Effector CD4-positive, alpha-beta T cell (primary cell): ENCODE measurements around the gene GADD45B.
"Not testable (repeated sequence)": the region's sequence is repeated elsewhere in the genome, so short reads cannot be mapped to it uniquely, and the experiment has no call there.

ENCODE experiments used
- DNase-seq: peaks from one replicate; pipeline ENCODE4 v3.0.0-alpha.2; 2020

The GADD45B gene

DNA sequence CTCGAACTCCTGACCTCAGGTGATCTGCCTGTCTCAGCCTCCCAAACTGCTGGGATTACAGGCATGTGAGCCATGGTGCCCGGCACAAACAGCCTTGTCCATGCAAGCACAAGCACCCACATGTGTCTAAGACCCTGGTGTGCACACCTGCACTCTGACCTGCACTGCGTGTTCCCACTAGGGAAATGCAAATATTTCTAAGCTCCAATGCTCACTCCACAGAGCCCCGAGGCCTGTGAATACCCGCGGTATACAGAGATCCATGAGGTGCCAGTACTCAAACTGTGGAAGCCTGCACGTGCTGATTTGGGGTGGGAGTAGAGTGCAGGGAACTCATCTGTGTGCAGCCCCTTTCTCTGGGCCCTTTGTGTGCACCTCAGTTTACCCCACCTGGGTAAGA is 14.7 kb downstream of the GADD45B start:
- no peak for DNase-seq

DNA sequence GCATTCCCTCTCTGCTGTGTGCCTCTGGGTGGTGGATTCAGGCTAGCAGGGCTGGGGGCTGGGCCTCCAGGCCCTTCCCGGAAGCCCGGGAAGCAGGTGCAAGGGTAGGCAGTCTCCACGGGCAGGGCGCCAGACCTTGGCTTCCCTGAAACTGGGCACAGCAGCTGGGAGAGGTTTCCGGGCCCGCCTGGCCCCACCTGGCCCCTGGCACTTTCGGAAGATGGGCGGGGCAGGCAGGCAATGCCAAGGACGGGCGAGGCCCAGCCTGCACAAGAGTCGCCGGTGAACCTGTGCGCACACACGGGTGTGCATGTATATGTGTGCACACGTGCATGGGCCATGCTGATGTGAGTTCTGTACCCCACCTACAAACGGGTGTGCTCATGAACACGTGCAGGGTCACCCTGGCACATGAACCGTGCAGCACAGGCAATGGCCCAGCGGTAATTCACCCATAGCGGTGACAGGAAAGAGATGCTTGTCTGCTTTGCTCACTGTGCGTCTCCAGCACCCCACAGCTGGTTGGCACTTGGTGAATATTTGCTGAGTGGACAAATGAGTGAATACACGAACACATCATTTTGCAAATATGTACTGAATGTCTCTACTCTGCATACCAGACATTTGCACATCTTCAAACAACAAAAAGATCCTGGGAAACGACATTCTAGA is 15.3 kb downstream of the GADD45B start:
- DNase-seq = no peak

DNA sequence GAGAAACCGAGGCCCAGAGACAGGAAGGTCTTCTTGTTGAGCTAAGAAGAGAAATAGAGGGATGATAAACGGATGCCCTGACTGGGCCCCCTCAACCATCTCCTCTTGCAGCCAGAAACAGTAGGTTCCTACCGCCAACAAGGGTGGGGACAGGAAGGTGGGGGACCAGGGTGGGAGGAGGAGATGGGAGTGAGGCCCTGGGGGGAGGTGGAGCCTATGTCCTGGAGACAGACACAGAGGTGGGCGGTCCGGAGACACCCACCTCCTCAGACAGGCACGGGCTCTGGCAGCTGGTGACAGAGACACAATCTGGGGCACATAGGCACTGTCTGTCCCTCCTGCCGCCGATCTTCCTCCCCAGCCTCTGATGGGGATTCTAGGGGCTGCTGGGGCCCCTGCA is 16.9 kb downstream of the GADD45B start:
- DNase-seq = no peak

DNA sequence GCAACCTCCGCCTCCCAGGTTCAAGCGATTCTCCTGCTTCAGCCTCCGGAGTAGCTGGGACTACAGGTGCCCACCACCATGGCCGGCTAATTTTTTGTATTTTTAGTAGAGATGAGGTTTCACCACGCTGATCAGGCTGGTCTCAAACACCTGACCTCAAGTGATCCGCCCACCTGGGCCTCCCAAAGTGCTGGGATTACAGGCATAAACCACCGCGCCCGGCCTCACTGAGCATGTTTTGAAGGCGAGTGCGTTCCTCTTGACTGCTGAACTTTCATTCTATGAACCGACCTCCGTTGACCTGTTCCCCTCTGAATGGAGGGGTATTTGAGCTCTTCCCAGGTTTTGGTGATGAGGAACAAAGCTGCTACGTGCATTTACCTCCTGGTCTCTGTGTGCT is 17.5 kb downstream of the GADD45B start:
- not testable (repeated sequence) for DNase-seq

GRCh38 chr19:2494084-2494446 is 18.1 kb downstream of the GADD45B start:
- peak; percentile 15 for DNase-seq

GRCh38 chr19:2494447-2495129 is 18.7 kb downstream of the GADD45B start:
- peak; percentile 59 for DNase-seq

DNA sequence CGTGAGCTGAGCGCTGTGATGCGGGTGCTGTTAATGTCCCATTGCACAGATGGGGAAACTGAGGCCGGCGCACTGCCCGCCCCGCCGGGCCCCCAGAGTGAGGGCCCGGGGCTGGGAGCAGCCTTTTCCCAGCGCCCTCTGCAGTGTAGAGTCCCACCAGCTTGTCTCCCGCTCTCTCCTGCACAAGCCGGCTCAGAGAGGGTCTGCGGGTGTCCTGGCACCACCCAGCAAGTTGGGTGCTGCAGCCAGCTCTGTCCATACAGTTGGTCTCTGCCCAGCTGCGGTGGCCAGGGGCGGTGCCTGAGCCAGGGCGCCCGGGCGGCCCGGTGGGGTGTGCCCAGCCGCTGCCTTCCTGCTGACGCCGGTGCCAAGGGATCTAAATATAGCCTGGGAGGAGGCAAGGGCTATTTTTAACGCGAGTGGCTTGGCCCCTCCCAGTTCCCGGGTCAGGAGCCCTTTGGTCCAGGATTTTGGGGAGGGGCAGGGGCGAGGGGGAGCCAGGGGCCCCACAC is 19.3 kb downstream of the GADD45B start:
- no peak for DNase-seq

GRCh38 chr19:2495651-2496316 is 19.9 kb downstream of the GADD45B start:
- DNase-seq = no peak

- no peak for DNase-seq
These were observed 21.3 kb downstream of the GADD45B start for GRCh38 chr19:2497186-2497585.

DNA sequence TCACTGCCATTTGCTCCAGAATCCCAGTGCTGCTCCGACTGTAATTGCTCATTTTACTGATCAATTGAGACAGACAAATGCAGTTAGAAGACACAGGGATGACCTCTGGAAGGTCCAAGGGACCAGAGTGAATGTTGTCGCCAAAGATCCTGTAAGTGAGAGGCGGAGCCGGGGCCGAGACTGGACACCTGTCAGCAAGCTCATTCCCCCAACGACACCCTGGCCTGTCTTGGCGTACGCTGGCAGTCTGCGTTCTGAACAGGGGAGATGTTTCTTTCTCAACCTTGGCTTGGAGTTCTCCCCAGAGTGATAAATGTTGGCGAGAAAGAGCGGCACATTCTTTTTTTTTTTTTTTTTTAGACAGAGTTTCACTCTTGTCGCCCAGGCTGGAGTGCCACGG is 24.2 kb downstream of the GADD45B start:
- DNase-seq = no peak

- no peak for DNase-seq
These were observed 24.9 kb downstream of the GADD45B start for GRCh38 chr19:2500841-2501261.

GRCh38 chr19:2503521-2504109 is 27.7 kb downstream of the GADD45B start:
- DNase-seq = peak; percentile 65

DNA sequence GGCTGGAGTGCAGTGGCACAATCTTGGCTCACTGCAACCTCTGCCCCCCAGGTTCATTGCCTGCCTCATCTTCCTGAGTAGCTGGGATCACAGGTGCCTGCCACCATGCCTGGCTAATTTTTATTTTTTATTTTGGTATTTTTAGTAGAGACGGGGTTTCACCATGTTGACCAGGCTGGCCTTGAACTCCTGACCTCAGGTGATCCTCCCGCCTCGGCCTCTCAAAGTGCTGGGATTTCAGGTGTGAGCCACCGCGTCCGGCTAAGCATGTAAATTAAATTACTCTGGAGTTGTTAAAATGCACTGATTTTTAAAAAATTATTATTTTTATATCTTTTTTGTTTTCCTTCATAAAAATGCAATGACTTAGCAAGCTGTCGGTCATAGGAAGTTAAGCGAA is 30.7 kb downstream of the GADD45B start:
- not testable (repeated sequence) for DNase-seq

DNA sequence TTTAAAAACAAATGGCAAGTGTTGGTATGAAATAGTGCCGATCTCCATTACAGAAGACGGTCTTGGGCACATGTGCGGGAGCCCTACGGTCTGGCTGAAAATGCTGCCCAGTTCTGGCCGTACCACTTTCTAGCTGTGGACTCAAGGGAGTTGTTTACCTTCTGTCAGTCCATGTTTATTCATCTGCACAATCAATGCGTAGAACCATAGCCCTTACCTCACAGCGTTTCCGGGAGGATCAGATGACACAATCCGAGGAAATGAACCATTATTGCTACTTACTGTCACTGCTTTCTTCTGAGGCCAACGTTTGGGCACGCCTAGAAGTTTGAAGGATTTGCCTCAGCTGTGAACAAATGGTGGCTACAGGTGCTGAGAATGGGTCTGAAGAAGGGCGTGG is 31.2 kb downstream of the GADD45B start:
- DNase-seq = peak; percentile 30

DNA sequence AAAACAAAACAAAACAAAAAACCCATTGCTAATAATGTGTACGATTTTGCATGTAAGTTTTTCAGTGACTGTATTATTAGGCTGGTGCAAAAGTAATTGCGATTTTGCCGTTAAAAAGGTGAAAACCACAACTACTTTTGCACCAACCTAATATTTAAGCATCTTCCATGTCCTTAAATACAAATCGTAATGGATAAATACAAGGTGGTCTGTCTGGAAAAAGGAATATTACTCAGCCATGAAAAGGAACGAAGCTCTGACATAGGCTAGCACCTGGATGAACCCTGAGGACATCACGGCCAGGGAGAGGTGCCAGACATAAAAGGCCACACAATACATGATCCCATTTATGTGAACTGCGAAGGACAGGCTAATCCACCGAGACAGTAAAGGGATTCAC is 33.2 kb downstream of the GADD45B start:
- DNase-seq = no peak

- DNase-seq = no peak
These were observed 35.6 kb downstream of the GADD45B start for GRCh38 chr19:2511570-2511969.

DNA sequence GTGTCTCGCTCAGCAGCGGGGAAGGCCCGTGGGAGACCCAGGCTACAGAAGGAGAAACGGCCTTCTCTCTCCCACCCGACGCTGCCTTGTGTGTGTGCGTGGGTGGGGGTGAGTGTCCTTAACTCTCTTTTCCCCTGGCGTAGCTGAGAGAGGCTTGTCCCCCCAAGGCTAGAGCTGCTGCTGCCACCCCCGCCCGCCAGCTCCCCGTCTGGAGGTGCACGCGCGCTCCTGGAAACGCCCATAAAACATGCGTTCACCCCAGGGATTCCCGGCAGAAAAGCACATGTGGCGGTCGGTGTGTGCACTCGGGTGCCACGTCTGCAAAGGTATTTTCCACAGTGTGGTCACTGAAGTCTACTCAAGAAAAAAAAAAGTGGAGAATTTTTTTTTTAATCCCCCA is 36.1 kb downstream of the GADD45B start:
- no peak for DNase-seq

- DNase-seq = no peak
These were observed 36.9 kb downstream of the GADD45B start for GRCh38 chr19:2512523-2513431.

- no peak for DNase-seq
These were observed 39.1 kb downstream of the GADD45B start for GRCh38 chr19:2514981-2515518.

GRCh38 chr19:2516727-2517126 is 40.8 kb downstream of the GADD45B start:
- no peak for DNase-seq

DNA sequence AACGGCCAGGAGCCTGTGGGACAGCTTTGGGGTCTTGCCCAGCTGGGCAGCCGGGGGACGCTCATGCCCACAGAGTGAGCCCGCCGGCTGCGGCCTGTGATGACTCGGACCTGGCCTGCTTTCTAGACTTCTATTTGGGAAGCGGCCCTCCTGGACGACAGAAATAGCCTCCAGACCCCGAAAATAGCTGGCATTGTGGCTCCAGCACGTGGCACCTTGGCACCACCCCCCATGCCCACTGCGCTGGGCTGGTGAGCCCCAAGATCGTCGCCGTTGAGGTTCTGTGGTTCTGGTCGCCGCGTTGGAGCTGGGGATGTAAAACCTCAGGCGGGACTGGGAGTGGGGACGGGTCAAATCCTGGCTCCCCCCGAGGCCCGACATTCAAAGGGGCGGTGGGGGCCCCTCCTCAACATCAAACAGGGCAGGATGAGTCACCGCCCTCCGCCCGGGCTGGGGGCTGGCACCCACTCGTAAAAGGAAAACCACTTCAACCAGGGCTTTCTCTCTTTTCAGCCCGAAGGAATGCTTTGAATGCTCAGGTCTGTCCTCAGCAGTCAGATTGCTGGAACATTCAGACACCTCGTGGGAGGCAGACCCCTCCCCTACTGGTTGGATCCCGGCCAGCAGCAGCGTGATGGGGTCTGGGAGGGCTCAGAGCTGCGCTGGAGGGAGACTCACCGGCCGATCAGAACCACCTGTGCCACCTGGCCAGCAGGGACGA is 42.1 kb downstream of the GADD45B start:
- no peak for DNase-seq
